NCI-H446 (cell line): ENCODE data around the gene FOXE3.

Experiments used
- DNase-seq, 2 experiments: peaks; one replicate each; lab custom pipeline; 2025; lab: John Stamatoyannopoulos, UW

Gene FOXE3

GRCh38 chr1:47415728-47416318, at the start of gene FOXE3:
Gene FOXE3, plus strand, starts transcription at chr1:47416285. Its CDS starts 31 bp downstream, at chr1:47416316.
- no peak for DNase-seq

GRCh38 chr1:47367651-47368050, 48.4 kb upstream of the FOXE3 start:
- no peak for DNase-seq

- no peak for DNase-seq
Measured at GRCh38 chr1:47371016-47371517, 45.0 kb upstream of the FOXE3 start.

- DNase-seq = no peak
Measured at GRCh38 chr1:47374501-47374900, 41.6 kb upstream of the FOXE3 start.

GRCh38 chr1:47378147-47378546, 37.9 kb upstream of the FOXE3 start:
- no peak for DNase-seq

- no peak for DNase-seq
Measured at GRCh38 chr1:47380699-47381098, 35.4 kb upstream of the FOXE3 start.

- no peak for DNase-seq
Measured at GRCh38 chr1:47382399-47382983, 33.6 kb upstream of the FOXE3 start.

GRCh38 chr1:47384083-47384482, 32.0 kb upstream of the FOXE3 start:
- no peak for DNase-seq

GRCh38 chr1:47385020-47385419, 31.1 kb upstream of the FOXE3 start:
- no peak for DNase-seq

- DNase-seq = no peak
Measured at GRCh38 chr1:47386268-47386667, 29.8 kb upstream of the FOXE3 start.

GRCh38 chr1:47388030-47388890, 27.8 kb upstream of the FOXE3 start:
- DNase-seq = no peak

- DNase-seq = peak; percentile 37 to 55
Measured at GRCh38 chr1:47388891-47389238, 27.2 kb upstream of the FOXE3 start.

GRCh38 chr1:47389731-47390130, 26.4 kb upstream of the FOXE3 start:
- no peak for DNase-seq

- no peak for DNase-seq
Measured at GRCh38 chr1:47390843-47391242, 25.2 kb upstream of the FOXE3 start.

- no peak for DNase-seq
Measured at GRCh38 chr1:47393141-47393540, 22.9 kb upstream of the FOXE3 start.

- no peak for DNase-seq
Measured at GRCh38 chr1:47395433-47395832, 20.7 kb upstream of the FOXE3 start.

- no peak for DNase-seq
Measured at GRCh38 chr1:47396671-47397196, 19.4 kb upstream of the FOXE3 start.

GRCh38 chr1:47399138-47399845, 16.8 kb upstream of the FOXE3 start:
- no peak for DNase-seq

GRCh38 chr1:47399846-47400155, 16.3 kb upstream of the FOXE3 start:
- DNase-seq = no peak

GRCh38 chr1:47401761-47402160, 14.3 kb upstream of the FOXE3 start:
- DNase-seq = no peak

- no peak for DNase-seq
Measured at GRCh38 chr1:47402591-47402990, 13.5 kb upstream of the FOXE3 start.

- DNase-seq = no peak
Measured at GRCh38 chr1:47403321-47403910, 12.7 kb upstream of the FOXE3 start.
